ENCODE results near the gene ADAMTS8.

ADAMTS8 gene

DNA sequence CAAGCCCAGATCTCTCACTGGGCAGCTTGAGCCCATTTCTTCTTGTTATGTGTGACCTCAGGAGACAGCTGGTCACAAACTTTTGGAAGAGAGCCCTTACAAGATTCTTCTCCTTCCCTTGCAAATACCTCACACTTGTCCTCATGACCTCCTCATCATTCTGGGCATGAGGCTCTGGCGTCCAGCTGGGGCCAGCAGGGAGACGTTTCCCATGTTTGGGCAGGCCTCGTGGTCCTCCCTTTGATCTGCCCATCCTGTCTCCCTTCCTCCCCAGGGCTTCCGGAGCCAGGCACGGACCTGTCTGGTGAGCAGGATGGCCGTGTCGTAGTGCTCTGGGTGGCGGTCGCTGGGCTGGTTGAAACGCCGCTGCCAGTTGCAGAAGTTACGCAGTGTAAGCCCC lies 9.7 kb downstream of the ADAMTS8 start:
- no peak overlapping the region for H3K4me3 ChIP-seq (ENCODE audit: low read depth, low read length)
- TF ChIP-seq, protein P1, sequence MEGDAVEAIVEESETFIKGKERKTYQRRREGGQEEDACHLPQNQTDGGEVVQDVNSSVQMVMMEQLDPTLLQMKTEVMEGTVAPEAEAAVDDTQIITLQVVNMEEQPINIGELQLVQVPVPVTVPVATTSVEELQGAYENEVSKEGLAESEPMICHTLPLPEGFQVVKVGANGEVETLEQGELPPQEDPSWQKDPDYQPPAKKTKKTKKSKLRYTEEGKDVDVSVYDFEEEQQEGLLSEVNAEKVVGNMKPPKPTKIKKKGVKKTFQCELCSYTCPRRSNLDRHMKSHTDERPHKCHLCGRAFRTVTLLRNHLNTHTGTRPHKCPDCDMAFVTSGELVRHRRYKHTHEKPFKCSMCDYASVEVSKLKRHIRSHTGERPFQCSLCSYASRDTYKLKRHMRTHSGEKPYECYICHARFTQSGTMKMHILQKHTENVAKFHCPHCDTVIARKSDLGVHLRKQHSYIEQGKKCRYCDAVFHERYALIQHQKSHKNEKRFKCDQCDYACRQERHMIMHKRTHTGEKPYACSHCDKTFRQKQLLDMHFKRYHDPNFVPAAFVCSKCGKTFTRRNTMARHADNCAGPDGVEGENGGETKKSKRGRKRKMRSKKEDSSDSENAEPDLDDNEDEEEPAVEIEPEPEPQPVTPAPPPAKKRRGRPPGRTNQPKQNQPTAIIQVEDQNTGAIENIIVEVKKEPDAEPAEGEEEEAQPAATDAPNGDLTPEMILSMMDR (IDR thresholded peaks at IDR 0.05; ENCODE audit: insufficient read depth, low read depth, low read length, missing control alignments): no peak
- DNase-seq (ENCODE audit: low read depth): no peak

DNA sequence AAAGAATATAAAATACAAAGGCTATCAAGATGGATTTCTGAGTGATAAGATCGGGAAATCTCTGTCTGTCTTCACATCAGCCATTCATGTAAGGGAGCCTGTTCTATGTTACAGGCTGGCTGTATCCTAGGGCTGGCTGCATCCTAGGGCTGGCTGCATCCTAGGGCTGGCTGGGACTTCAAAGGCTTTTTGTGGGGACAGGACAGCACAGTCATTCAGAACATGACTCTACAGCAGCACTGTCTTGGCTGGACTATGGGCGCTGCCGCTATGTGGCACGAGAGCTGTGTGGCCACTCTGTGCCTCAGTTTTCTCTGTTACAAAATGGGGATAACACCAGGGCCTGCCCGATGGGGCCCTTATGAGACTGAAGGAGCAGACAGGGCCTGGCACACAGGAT lies 10.2 kb downstream of the ADAMTS8 start:
- H3K4me3 ChIP-seq (ENCODE audit: low read depth, low read length): no peak overlapping the region
- TF ChIP-seq, protein P1 (IDR thresholded peaks at IDR 0.05; ENCODE audit: insufficient read depth, low read depth, low read length, missing control alignments): no peak
- DNase-seq (ENCODE audit: low read depth): no peak

DNA sequence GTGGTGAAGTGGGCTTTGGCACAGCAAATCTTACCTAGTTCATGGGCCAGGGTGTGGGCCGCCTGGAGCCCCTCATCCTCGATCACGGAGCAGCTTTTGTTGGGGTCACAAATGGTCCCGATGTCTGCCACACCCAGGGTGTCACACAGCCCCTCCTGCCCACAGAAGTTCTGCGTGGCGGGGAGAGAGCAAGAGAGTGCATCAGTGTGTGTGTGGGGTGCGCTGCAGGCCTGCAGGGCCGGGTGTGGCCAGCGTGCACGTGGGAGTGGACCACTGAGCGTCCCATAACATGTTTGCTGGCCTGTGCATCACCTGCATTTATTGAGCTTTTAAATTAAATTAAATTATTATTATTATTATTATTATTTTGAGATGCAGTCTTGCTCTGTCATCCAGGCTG lies 11.5 kb downstream of the ADAMTS8 start:
- no peak for DNase-seq (ENCODE audit: low read depth)

DNA sequence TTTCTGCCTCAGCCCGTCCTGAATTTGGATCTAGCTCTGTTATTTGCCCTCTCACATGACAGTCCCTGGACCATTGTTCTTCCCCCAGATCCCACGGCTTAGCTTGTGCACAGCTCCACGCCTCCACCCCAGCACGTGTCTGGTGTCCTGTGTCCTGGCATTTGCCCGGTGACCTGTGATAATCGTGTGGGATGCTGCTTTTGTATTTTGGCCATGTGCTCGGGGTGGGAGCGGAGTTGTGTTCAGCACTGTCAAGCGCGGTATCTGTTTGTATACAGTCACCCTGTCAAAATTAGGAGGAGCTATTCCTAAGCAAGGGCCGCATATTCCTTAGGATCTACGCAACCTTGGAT lies 11.9 kb downstream of the ADAMTS8 start:
- TF ChIP-seq, protein P1 (IDR thresholded peaks at IDR 0.05; ENCODE audit: insufficient read depth, low read depth, low read length, missing control alignments): no peak
- no peak for DNase-seq (ENCODE audit: low read depth)
- H3K4me3 ChIP-seq (ENCODE audit: low read depth, low read length): no peak overlapping the region

More for the DNA sequence above, 11.5 kb downstream of the ADAMTS8 start:
- H3K4me3 ChIP-seq (ENCODE audit: low read depth, low read length): no peak overlapping the region
- TF ChIP-seq, protein P1 (IDR thresholded peaks at IDR 0.05; ENCODE audit: insufficient read depth, low read depth, low read length, missing control alignments): no peak

DNA sequence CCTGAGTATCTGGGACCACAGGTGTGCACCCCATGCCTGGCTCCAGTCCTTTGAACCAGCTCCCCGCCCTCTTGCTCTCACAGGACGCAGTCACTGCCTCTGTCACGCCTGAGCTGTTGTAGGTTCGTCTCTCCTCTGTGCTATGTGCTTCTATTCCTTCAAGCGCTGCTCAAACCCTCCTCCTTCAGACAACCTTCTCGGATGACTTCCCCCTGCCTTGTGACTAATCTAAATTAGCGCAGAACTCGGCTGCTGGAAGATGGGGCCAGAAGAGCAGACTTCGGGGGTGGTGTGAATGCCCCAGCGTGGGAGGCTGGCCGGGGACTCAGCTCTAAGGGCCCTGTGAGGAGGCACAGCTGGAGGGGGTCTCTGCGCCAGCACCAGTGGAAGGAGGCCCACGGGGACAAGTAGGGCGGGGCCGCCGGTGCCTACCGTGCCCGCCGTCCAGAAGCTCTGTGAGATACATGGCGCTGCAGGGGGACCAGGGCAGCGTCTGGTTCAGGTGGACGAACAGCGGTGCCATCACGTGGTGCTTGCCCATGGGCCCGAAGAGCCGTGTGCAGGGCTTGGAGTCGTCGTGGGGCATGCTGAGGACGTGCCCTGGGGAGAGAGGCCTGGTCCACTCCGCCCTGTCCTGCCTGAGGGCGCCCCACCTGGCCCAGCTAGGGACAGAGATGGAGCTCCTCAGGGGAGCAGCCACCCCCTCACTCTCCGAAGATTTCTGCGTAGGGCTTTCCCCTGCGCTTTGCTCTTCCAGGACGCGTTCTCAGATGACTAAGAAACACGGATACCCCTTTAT lies 12.5 kb downstream of the ADAMTS8 start:
- DNase-seq (ENCODE audit: low read depth): no peak
- no peak overlapping the region for H3K4me3 ChIP-seq (ENCODE audit: low read depth, low read length)
- TF ChIP-seq, protein P1 (IDR thresholded peaks at IDR 0.05; ENCODE audit: insufficient read depth, low read depth, low read length, missing control alignments): no peak

DNA sequence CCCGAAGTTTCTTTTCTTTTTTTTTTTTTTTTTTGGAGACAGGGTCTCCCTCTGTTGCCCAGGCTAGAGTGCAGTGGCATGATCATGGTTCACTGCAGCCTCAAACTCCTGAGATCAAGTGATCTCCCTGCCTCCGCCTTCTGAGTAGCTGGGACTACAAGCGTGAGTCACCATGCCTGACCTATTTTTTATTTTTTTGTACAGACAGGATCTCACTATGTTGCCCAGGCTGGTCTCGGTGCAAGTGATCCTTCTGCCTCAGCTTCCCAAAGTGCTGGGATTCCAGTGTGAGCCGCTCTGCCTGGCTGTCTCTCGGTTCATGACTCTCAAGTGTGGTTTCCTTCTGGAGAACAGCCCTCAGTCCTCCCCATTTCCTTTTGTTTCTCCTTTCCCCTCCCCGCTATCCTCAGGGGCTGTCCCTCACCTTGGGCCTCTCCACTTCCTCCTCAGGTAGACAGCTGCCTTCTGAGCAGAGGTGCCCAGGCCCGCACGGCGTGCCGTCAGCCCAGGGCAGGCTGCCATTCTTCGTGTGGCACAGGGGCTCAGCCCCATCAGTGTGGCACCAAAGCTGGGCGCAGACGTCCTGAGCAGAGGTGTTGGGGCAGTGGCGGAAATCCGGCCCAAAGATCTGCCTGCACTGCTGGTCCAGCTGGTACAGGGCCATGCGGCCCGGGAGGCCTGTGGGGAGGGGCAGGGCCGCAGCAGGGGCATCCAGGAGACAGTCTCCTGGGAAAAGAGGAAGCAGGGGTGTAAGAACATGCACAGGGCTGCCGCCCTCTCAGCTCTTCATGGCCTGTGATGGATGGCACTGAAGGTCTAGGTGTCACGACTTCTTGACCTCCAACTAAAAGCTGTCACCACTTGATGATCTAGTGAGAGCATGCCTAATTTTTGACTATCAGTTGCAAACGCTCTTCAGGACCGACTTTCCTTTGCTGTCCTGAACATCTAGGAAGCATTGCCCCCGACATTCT lies 14.0 kb downstream of the ADAMTS8 start:
- no peak for DNase-seq (ENCODE audit: low read depth)
- TF ChIP-seq, protein P1 (IDR thresholded peaks at IDR 0.05; ENCODE audit: insufficient read depth, low read depth, low read length, missing control alignments): no peak
- no peak overlapping the region for H3K4me3 ChIP-seq (ENCODE audit: low read depth, low read length)

All from GM12865 (cell line).